ENCODE data around the gene SMIM38. TPM values are rescaled to one million over a fixed set of nuclear protein-coding genes. Genes with fewer than 3 reads are reported as not detected.

The SMIM38 gene
- total RNA-seq, 4 donors from 2014 or later = 0.26 to 3.1 (median 0.31) TPM; not detected in 1

- peaks cover 2% of the 10 kb centered on the region for H3K4me1 ChIP-seq
- H3K27ac ChIP-seq = no peak overlapping the region
- no peak for TF ChIP-seq POLR2A (IDR thresholded peaks at IDR 0.05)
- no peak for TF ChIP-seq EP300 (IDR thresholded peaks at IDR 0.05)
- TF ChIP-seq POLR2AphosphoS5 (IDR thresholded peaks at IDR 0.05) = no peak
- TF ChIP-seq CTCF (IDR thresholded peaks at IDR 0.05) = no peak
- 83% methylated on average over 3 of the region's 4 CpGs for WGBS
- DNase-seq (ENCODE audit: low spot score in 2 of 2) = peak in 1 of 2 donors; percentile 12
- no peaks in the 10 kb centered on the region for H3K36me3 ChIP-seq
- peaks cover 18% of the 10 kb centered on the region for H3K27me3 ChIP-seq
- H3K4me3 ChIP-seq = no peak overlapping the region
- no peaks in the 10 kb centered on the region for H3K9me3 ChIP-seq
Observed at GRCh38 chr11:69201066-69201365, 45.3 kb downstream of the SMIM38 start.

GRCh38 chr11:69201764-69202370 lies 46.1 kb downstream of the SMIM38 start:
- Histone ChIP-seq H3K4me1 (peaks cover 2% of the 10 kb centered on the region), H3K36me3 (no peaks in the 10 kb centered on the region), H3K27me3 (peaks cover 15% of the 10 kb centered on the region), H3K9me3 (no peaks in the 10 kb centered on the region), H3K4me3 (no peak overlapping the region), H3K27ac (no peak overlapping the region)
- peak in 1 of 2 donors; percentile 45 for DNase-seq (ENCODE audit: low spot score in 2 of 2)
- 94% methylated on average over 3 of the region's 7 CpGs for WGBS
- TF ChIP-seq CTCF (IDR thresholded peaks at IDR 0.05) = no peak
- no peak for TF ChIP-seq POLR2A (IDR thresholded peaks at IDR 0.05)
- TF ChIP-seq EP300 (IDR thresholded peaks at IDR 0.05) = no peak
- no peak for TF ChIP-seq POLR2AphosphoS5 (IDR thresholded peaks at IDR 0.05)

GRCh38 chr11:69202511-69203221 lies 46.9 kb downstream of the SMIM38 start:
- DNase-seq (ENCODE audit: low spot score in 2 of 2) = peak; percentile 51 to 74
- TF ChIP-seq EP300 (IDR thresholded peaks at IDR 0.05) (no peak), POLR2AphosphoS5 (IDR thresholded peaks at IDR 0.05) (no peak), CTCF (IDR thresholded peaks at IDR 0.05) (no peak), POLR2A (IDR thresholded peaks at IDR 0.05) (no peak)
- Histone ChIP-seq H3K9me3 (no peaks in the 10 kb centered on the region), H3K4me3 (no peak overlapping the region), H3K4me1 (peaks cover 2% of the 10 kb centered on the region), H3K36me3 (no peaks in the 10 kb centered on the region), H3K27me3 (peaks cover 14% of the 10 kb centered on the region), H3K27ac (no peak overlapping the region)
- WGBS = 90% methylated on average over 21 of the region's 25 CpGs

GRCh38 chr11:69203381-69203780 lies 47.6 kb downstream of the SMIM38 start:
- DNase-seq (ENCODE audit: low spot score in 2 of 2) = no peak
- Histone ChIP-seq H3K27me3 (peaks cover 14% of the 10 kb centered on the region), H3K27ac (no peak overlapping the region), H3K9me3 (no peaks in the 10 kb centered on the region), H3K4me1 (peaks cover 2% of the 10 kb centered on the region), H3K36me3 (no peaks in the 10 kb centered on the region), H3K4me3 (no peak overlapping the region)
- WGBS = 92% methylated on average over 16 of the region's 16 CpGs
- TF ChIP-seq POLR2AphosphoS5 (IDR thresholded peaks at IDR 0.05) = no peak
- no peak for TF ChIP-seq CTCF (IDR thresholded peaks at IDR 0.05)
- TF ChIP-seq EP300 (IDR thresholded peaks at IDR 0.05) = no peak
- TF ChIP-seq POLR2A (IDR thresholded peaks at IDR 0.05) = no peak

GRCh38 chr11:69203901-69204245 lies 48.1 kb downstream of the SMIM38 start:
- no peaks in the 10 kb centered on the region for H3K36me3 ChIP-seq
- no peaks in the 10 kb centered on the region for H3K9me3 ChIP-seq
- WGBS = 75% methylated on average over 8 of the region's 8 CpGs
- peaks cover 2% of the 10 kb centered on the region for H3K4me1 ChIP-seq
- peaks cover 14% of the 10 kb centered on the region for H3K27me3 ChIP-seq
- H3K27ac ChIP-seq = no peak overlapping the region
- TF ChIP-seq POLR2AphosphoS5 (IDR thresholded peaks at IDR 0.05) (no peak), EP300 (IDR thresholded peaks at IDR 0.05) (no peak), CTCF (IDR thresholded peaks at IDR 0.05) (no peak), POLR2A (IDR thresholded peaks at IDR 0.05) (no peak)
- no peak for DNase-seq (ENCODE audit: low spot score in 2 of 2)
- no peak overlapping the region for H3K4me3 ChIP-seq
